H9 (cell line): ENCODE measurements around the gene ANKRD39. TPM values are rescaled to one million over a fixed set of nuclear protein-coding genes. Genes with fewer than 3 reads are reported as not detected.

Source experiments
- DNase-seq: peaks from one replicate; pipeline ENCODE4 v3.0.0-alpha.2; 2017
- H2AFZ ChIP-seq: one replicate; pipeline ENCODE4 v1.6.1; 2013; ENCODE audit warnings: mild to moderate bottlenecking, low read length, control low read depth, moderate library complexity
- H2AK5ac ChIP-seq: 2 replicates; pipeline ENCODE4 v1.6.1; 2013; ENCODE audit warnings: low read length, control low read depth, mixed read lengths; ENCODE audit not compliant: insufficient read length
- H2BK120ac ChIP-seq: one replicate; pipeline ENCODE4 v1.6.1; 2013; ENCODE audit warnings: low read depth, mild to moderate bottlenecking, low read length, control low read depth, inconsistent platforms; ENCODE audit not compliant: poor library complexity, severe bottlenecking
- H2BK12ac ChIP-seq: 2 replicates; pipeline ENCODE4 v1.6.1; 2013; ENCODE audit warnings: low read length, control low read depth, mixed read lengths, low read depth; ENCODE audit not compliant: insufficient read length
- H2BK15ac ChIP-seq: 2 replicates; pipeline ENCODE4 v1.6.1; 2013; ENCODE audit warnings: low read depth, low read length, control low read depth
- H2BK20ac ChIP-seq: one replicate; pipeline ENCODE4 v1.6.1; 2013; ENCODE audit warnings: low read depth, mild to moderate bottlenecking, low read length, control low read depth, inconsistent platforms; ENCODE audit not compliant: poor library complexity, severe bottlenecking
- H2BK5ac ChIP-seq: 2 replicates; pipeline ENCODE4 v1.6.1; 2013; ENCODE audit warnings: low read length, control low read depth, mixed read lengths; ENCODE audit not compliant: insufficient read length
- H3K14ac ChIP-seq: 2 replicates; pipeline ENCODE4 v1.6.1; 2013; ENCODE audit warnings: low read length, control low read depth; ENCODE audit not compliant: insufficient read depth
- H3K18ac ChIP-seq: 2 replicates; pipeline ENCODE4 v1.6.1; 2013; ENCODE audit warnings: low read depth, mild to moderate bottlenecking, mixed read lengths, low read length, control low read depth; ENCODE audit not compliant: insufficient read length
- H3K23ac ChIP-seq: 2 replicates; pipeline ENCODE4 v1.6.1; 2013; ENCODE audit warnings: low read length, control low read depth, mixed read lengths, low read depth; ENCODE audit not compliant: insufficient read length
- H3K23me2 ChIP-seq: 2 replicates; pipeline ENCODE4 v1.6.1; 2013; ENCODE audit warnings: low read depth, mild to moderate bottlenecking, mixed read lengths, low read length, control low read depth; ENCODE audit not compliant: insufficient read length, poor library complexity, severe bottlenecking
- H3K27ac ChIP-seq: 2 replicates; pipeline ENCODE4 v1.5.1; 2013; ENCODE audit warnings: low read length, control low read depth, mixed read lengths, low read depth; ENCODE audit not compliant: insufficient read length
- H3K27me3 ChIP-seq: 2 replicates; pipeline ENCODE4 v1.6.1; 2013; ENCODE audit warnings: low read length, control low read depth, inconsistent platforms; ENCODE audit not compliant: insufficient read depth
- H3K4ac ChIP-seq: 2 replicates; pipeline ENCODE4 v1.6.1; 2013; ENCODE audit warnings: low read depth, mild to moderate bottlenecking, control low read depth, inconsistent platforms, low read length, moderate library complexity
- H3K4me1 ChIP-seq: 2 replicates; pipeline ENCODE4 v1.6.1; 2013; ENCODE audit warnings: low read length, control low read depth, inconsistent platforms; ENCODE audit not compliant: insufficient read depth
- H3K4me2 ChIP-seq: 2 replicates; pipeline ENCODE4 v1.6.1; 2013; ENCODE audit warnings: low read length, control low read depth, mixed read lengths; ENCODE audit not compliant: insufficient read length, insufficient read depth
- H3K56ac ChIP-seq: 2 replicates; pipeline ENCODE4 v1.6.1; 2013; ENCODE audit warnings: low read depth, mild to moderate bottlenecking, mixed read lengths, low read length, control low read depth; ENCODE audit not compliant: insufficient read length
- H3K79me1 ChIP-seq: 2 replicates; pipeline ENCODE4 v1.6.1; 2013; ENCODE audit warnings: low read depth, mild to moderate bottlenecking, moderate library complexity, low read length, control low read depth, inconsistent platforms; ENCODE audit not compliant: insufficient read depth, poor library complexity, severe bottlenecking
- H3K79me2 ChIP-seq: 2 replicates; pipeline ENCODE4 v1.6.1; 2013; ENCODE audit warnings: low read length, control low read depth, inconsistent platforms; ENCODE audit not compliant: insufficient read depth
- H3K9ac ChIP-seq: 2 replicates; pipeline ENCODE4 v1.6.1; 2013; ENCODE audit warnings: low read length, control low read depth, mixed read lengths; ENCODE audit not compliant: insufficient read length; ENCODE audit errors: extremely low read depth
- H3K9me3 ChIP-seq: one replicate; pipeline ENCODE4 v1.6.1; 2013; ENCODE audit warnings: low read depth, low read length, inconsistent platforms; ENCODE audit not compliant: control insufficient read depth
- H3T11ph ChIP-seq: one replicate; pipeline ENCODE4 v1.6.1; 2013; ENCODE audit warnings: mild to moderate bottlenecking, low read length, control low read depth, inconsistent platforms
- H4K20me1 ChIP-seq: one replicate; pipeline ENCODE4 v1.6.1; 2013; ENCODE audit not compliant: control insufficient read depth, insufficient read length, insufficient read depth
- H4K5ac ChIP-seq: 2 replicates; pipeline ENCODE4 v1.6.1; 2013; ENCODE audit warnings: low read depth, mild to moderate bottlenecking, mixed read lengths, low read length, control low read depth; ENCODE audit not compliant: insufficient read length
- H4K8ac ChIP-seq: replicated peaks from 2 replicates; pipeline ENCODE4 v1.6.1; 2013; ENCODE audit warnings: low read length, control low read depth, mixed read lengths, low read depth; ENCODE audit not compliant: insufficient read length
- H4K91ac ChIP-seq: 2 replicates; pipeline ENCODE4 v1.6.1; 2013; ENCODE audit warnings: low read depth, mild to moderate bottlenecking, moderate library complexity, mixed read lengths, low read length, control low read depth; ENCODE audit not compliant: insufficient read length
- H3K27ac Mint-ChIP-seq, 3 experiments: 2 replicates in 2 of 3; 3 replicates in 1 of 3; pipeline ENCODE4 v1.8.0; 2020 to 2021; ENCODE audit warnings: mixed read lengths in 3 of 3, mild to moderate bottlenecking in 1 of 3, moderate library complexity in 1 of 3
- H3K27me3 Mint-ChIP-seq: 2 replicates; pipeline ENCODE4 v1.8.0; 2021; ENCODE audit warnings: low read depth, mild to moderate bottlenecking, moderate library complexity, mixed read lengths
- H3K36me3 Mint-ChIP-seq, 3 experiments: 2 replicates in 2 of 3; 3 replicates in 1 of 3; pipeline ENCODE4 v1.8.0; 2020 to 2021; ENCODE audit warnings: low read depth in 3 of 3, mixed read lengths in 3 of 3; ENCODE audit not compliant: insufficient read depth in 1 of 3
- H3K4me1 Mint-ChIP-seq, 2 experiments: 2 replicates each; pipeline ENCODE4 v1.8.0; 2020; ENCODE audit warnings: mixed read lengths in 2 of 2
- H3K4me3 Mint-ChIP-seq, 2 experiments: 2 replicates in 1 of 2; 3 replicates in 1 of 2; pipeline ENCODE4 v1.8.0; 2020 to 2021; ENCODE audit warnings: mild to moderate bottlenecking in 2 of 2, mixed read lengths in 2 of 2, moderate library complexity in 1 of 2
- H3K9me3 Mint-ChIP-seq, 2 experiments: 2 replicates in 1 of 2; 3 replicates in 1 of 2; pipeline ENCODE4 v1.8.0; 2020; ENCODE audit warnings: mild to moderate bottlenecking in 2 of 2, mixed read lengths in 2 of 2, moderate library complexity in 1 of 2
- CTCF ChIP-seq: fragments of 200-600 bp; sonication (generic); conservative IDR thresholded peaks from 3 replicates; pipeline ENCODE4 v1.8.0; 2021; ENCODE audit warnings: antibody characterized with exemption, mild to moderate bottlenecking
- WGBS: extraction: QIAGEN DNeasy Blood & Tissue Kit; methylation state at CpG from one replicate; pipeline ENCODE4 v1.1.7; 2013; ENCODE audit warnings: missing lambda C conversion rate, low lambda C conversion rate, mixed read lengths; ENCODE audit not compliant: insufficient read length; ENCODE audit errors: extremely low coverage; 5-methylcytosine and 5-hydroxymethylcytosine counted together
- total RNA-seq: library from RNA; stranded (reverse); gene quantifications from 2 replicates; pipeline ENCODE4 v1.2.1, GENCODE V29; 2021

The ANKRD39 gene
- total RNA-seq, 1 experiment from 2014 or later, result 13.0 TPM

- Histone ChIP-seq H2BK5ac (no peak overlapping the region), H3K14ac (no peak overlapping the region), H3K4ac (no peak overlapping the region), H3K18ac (no peak overlapping the region), H3K27me3 (no peaks in the 10 kb centered on the region; the same call in 1 of the 2 replicates), H4K91ac (no peak overlapping the region), H3K4me1 (peaks cover 3% of the 10 kb centered on the region; the same call in 1 of the 2 replicates), H3K9ac (no peak overlapping the region), H3K56ac (no peak overlapping the region), H4K20me1 (no peaks in the 10 kb centered on the region), H2AK5ac (no peak overlapping the region), H2BK15ac (no peak overlapping the region), H3K79me2 (no peaks in the 10 kb centered on the region), H3K23me2 (no peaks in the 10 kb centered on the region), H2BK20ac (no peak overlapping the region), H2BK120ac (no peak overlapping the region), H3K23ac (no peak overlapping the region), H3K4me2 (no peak overlapping the region), H3T11ph (no peak overlapping the region), H3K9me3 (no peaks in the 10 kb centered on the region), H2BK12ac (no peak overlapping the region), H2AFZ (no peak overlapping the region), H4K8ac (no peak overlapping the region), H4K5ac (no peak overlapping the region), H3K27ac (no peak overlapping the region), H3K79me1 (no peaks in the 10 kb centered on the region)
- Mint-ChIP-seq H3K4me1 (peaks cover 47 to 48% of the 10 kb centered on the region in 2 experiments), H3K36me3 (no peaks in the 10 kb centered on the region), H3K4me3 (no peak overlapping the region; a peak in 1 of 5 replicates), H3K9me3 (no peaks in the 10 kb centered on the region; a peak in 1 of 5 replicates), H3K27me3 (peaks cover 5% of the 10 kb centered on the region), H3K27ac (no peak overlapping the region; a peak in 1 of 7 replicates)
- DNase-seq, result no peak
- no CpG with 5 or more reads among the region's 8 CpGs for WGBS
- TF ChIP-seq CTCF, result no peak
Observed at GRCh38 chr2:96882906-96883305, 25.1 kb upstream of the ANKRD39 start.
